GM15510 (cell line): ENCODE results near the gene CFAP141.

Experiments used
- POLR2A ChIP-seq: IDR thresholded peaks from 3 replicates; pipeline ENCODE4 v1.6.1; 2011; ENCODE audit warnings: borderline replicate concordance; ENCODE audit not compliant: insufficient read length; ENCODE audit errors: extremely low read depth

The CFAP141 gene

DNA sequence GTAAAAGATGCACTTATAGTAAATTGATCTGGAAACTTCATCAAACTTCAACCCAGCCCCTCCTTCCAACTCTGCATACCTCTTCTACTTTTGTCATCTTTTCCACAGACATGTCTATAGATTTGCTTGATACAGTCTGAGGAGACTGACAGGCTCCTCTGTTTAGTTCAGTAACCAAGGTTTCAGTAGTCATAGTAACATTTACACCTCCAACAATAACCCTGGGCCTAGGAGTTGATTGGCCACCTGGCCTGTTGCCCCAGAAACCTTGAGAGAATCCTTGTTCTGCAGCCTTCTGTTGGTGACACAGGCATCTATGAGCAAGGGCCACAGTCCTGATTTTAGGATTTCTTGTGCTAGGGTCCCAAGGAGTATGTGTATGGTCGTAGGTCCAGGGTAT, at the start of gene CFAP141:
TSS of gene CFAP141 (minus strand) at position 138 of the 400 bp plus-strand sequence. CDS start at position 112, 26 bp downstream.
- no peak for TF ChIP-seq POLR2A

- TF ChIP-seq POLR2A: no peak
Observed at GRCh38 chr1:154253671-154254070, 47.5 kb upstream of the CFAP141 start.

- no peak for TF ChIP-seq POLR2A
Observed at GRCh38 chr1:154241703-154242351, 35.7 kb upstream of the CFAP141 start.

DNA sequence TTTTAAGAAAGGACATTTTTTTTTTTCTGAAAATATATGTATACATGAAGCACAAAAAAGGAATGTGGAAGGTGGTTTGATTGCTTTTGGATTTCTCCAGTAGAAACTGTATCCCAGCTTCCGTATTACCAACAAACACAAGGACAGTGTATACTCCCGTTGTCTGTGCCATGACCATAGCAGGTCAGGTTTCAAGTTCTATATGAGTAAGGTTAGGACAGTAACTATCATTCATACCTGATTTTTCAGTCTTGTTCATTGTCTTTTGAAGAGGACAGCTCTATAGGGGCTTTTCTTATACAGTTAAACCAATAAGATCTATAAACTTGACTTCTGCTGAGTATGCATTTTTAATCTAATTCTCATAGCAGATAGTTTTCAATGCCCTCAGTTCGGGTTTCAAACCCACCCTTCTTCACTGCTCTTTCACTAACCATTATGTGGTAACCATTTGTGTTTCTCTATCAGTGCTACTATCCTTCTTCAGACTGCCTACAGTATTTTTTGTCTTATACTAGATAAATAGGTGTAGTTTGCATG, 34.2 kb upstream of the CFAP141 start:
- no peak for TF ChIP-seq POLR2A

DNA sequence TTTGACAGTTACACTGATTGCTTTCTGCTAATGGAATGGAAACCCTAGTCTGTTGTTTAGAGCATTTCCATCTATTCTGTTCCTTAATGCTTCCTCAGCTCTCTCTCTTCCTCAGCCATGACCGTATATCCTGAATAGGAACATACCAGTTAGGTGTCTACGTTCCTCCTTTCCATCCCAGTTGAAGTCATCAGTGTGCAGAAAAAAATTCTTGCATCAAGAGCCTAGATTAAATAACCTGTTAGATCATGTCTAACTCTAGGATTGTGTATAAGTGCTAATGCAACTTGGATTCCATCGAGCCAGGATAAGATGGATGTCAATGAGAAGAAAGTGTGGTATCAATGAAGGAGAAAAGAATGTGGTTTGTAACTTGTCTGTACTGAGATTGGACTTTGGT, 33.4 kb upstream of the CFAP141 start:
- no peak for TF ChIP-seq POLR2A

GRCh38 chr1:154237880-154238506, 31.9 kb upstream of the CFAP141 start:
- no peak for TF ChIP-seq POLR2A

GRCh38 chr1:154237435-154237834, 31.3 kb upstream of the CFAP141 start:
- TF ChIP-seq POLR2A: no peak

GRCh38 chr1:154236855-154237254, 30.7 kb upstream of the CFAP141 start:
- TF ChIP-seq POLR2A: no peak

DNA sequence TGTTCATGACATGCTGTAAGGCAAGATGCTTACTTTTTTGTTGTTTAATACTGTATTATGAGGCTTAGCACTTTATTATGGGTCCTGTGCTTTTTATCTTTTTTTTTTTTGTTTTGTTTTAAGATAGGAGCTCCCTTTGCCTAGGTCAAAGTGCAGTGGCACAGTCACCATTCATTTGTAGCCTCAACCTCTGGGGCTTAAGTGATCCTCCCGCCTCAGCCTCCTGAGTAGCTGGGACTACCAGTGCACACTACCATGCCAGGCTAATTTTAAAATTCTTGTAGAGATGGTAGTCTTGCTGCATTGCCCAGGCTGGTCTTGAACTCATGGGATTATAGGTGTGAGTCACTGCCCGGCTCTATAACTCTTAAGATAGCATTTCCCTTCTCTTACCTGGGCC, 19.2 kb upstream of the CFAP141 start:
- no peak for TF ChIP-seq POLR2A

GRCh38 chr1:154223621-154224020, 17.5 kb upstream of the CFAP141 start:
- TF ChIP-seq POLR2A: no peak

DNA sequence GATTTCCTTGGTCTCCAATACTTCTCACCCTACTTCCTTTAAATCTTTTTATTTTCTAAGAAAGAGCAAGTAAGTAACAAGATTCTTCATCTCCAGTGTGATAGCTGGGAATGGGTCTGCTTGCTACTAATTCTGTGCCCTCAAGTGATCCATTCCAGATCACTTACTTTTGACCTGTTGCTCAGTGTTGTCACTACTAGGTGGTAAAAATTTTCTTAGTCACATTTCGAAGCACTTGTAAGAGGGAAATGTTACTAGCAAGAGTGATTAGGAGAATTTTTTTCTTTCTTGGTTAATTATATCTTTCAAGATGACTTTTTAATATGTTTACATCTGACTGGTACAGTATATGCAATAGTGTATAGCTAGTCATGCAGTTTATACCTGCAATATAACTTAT, 16.8 kb upstream of the CFAP141 start:
- no peak for TF ChIP-seq POLR2A

DNA sequence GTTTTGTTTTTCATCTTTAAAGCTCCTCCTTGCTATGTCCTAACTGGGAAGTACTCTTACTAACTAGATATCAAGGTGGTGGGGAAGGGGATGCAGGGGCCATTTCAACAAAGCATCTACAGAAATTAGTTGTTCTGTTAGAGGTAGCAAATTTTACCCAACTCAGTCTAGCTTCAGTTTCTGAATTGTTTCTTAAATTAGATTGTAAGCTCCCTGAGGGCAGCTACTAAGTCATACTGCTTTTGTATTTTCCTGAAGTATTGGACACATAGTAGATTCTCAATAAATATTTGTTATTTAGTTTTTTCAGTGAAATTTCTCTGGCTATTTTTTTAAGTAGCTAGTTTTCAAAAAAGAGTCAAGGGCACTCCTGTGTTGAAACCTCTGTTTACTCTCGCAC, 16.4 kb upstream of the CFAP141 start:
- TF ChIP-seq POLR2A: no peak

GRCh38 chr1:154221278-154222001, 15.3 kb upstream of the CFAP141 start:
- TF ChIP-seq POLR2A: peak; percentile 27

DNA sequence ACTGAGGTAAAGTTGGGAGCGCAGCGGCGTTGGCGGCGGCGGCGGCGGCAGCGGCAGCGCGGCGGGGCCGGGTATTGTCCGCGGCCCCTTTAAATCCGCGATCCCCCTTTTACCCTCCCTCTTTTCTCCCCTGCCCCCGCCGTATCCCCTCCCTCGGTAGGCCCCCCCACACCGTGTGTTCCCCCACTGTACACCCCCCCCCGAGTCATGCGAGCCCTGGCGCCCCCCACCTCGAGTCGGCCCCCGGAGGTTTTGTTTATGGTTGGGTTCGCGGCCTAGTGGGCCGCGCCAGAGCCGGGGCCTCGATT, 14.8 kb upstream of the CFAP141 start:
- peak; percentile 47 for TF ChIP-seq POLR2A

DNA sequence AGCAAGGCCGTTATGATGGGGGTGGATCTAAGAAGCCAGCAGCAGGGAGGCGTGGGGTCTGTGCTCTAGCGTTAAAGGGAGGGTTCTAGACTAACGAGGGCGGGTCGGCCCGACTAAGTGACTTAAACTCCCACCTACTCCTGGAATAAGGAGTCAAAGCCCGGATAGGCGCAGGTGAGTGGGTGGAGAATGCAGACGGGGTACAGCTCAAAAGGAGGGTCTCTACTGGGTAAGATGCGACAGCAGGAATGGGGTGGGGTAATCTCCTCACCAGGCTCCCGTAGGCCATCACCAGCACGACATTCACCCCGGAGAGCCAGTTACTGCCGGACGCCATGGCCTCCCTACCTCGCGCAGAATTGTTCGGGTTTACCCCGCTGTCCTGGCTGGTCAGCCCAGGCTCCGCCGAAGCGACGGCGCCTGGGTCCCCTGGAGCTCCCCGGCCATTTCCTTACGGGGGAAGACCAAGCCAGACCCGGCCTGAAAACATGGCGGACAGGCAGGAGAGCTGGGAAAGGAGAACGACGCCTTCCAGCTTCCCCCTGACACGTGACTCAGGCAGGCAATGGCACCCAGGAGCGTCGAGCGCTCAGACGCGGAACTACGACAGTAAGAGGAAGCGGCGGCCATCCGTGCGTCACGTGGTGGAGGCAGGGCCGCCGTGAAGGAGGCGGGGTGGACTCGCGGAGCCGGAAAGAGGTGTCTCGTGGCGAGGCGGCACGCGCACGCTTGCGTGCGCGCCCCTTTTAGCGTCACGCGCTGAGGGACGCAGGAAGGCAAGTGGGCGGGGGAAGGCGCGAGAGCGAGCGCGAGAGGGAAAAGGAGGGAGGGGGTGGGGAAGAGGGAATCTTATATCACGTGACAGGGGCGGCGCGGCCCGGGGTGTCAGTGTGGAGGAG, 14.2 kb upstream of the CFAP141 start, which contains the start of gene UBAP2L:
TSS of gene UBAP2L (plus strand) at position 885 of the 899 bp plus-strand sequence. CDS start 4,169 bp downstream, outside the sequence.
- TF ChIP-seq POLR2A: peak; percentile 51
